Sigmoid colon (tissue), 7 donors: ENCODE data around the gene CASQ2. TPM values are rescaled to one million over a fixed set of nuclear protein-coding genes. Genes with fewer than 3 reads are reported as not detected.
A peak's percentile ranks its signal among the peaks of the same experiment; 100 is the strongest.

Experiments used
- DNase-seq: peaks from one replicate; pipeline ENCODE4 v3.0.0-alpha.2; 2019
- H3K27ac ChIP-seq, 4 donors: fragments of 200-600 bp; sonication (generic); one replicate each; pipeline ENCODE4 v1.5.1; 2016 to 2019; ENCODE audit warnings: mild to moderate bottlenecking in 1 of 4
- H3K27me3 ChIP-seq, 3 donors: fragments of 200-600 bp; sonication (generic); one replicate each; pipeline ENCODE4 v1.5.1; 2019; ENCODE audit warnings: mild to moderate bottlenecking in 1 of 3
- H3K36me3 ChIP-seq, 4 donors: fragments of 200-600 bp; sonication (generic); one replicate each; pipeline ENCODE4 v1.5.1; 2016 to 2019
- H3K4me1 ChIP-seq, 4 donors: fragments of 200-600 bp; sonication (generic); one replicate each; pipeline ENCODE4 v1.5.1; 2017 to 2019
- H3K4me3 ChIP-seq, 4 donors: fragments of 200-600 bp; sonication (generic); one replicate each; pipeline ENCODE4 v1.5.1; 2017 to 2019; ENCODE audit warnings: mild to moderate bottlenecking in 2 of 4, moderate library complexity in 1 of 4
- H3K9me3 ChIP-seq, 4 donors: fragments of 200-600 bp in 3 of 4; sonication (generic) in 3 of 4; one replicate each; pipeline versions ENCODE4 v1.5.1 to v1.6.1; 2013 to 2019
- EP300 ChIP-seq, 4 donors: sonication (generic); formaldehyde crosslinking; IDR thresholded peaks; one replicate each; pipeline ENCODE4 v1.6.1; 2017; ENCODE audit warnings: antibody characterized with exemption in 4 of 4
- POLR2A ChIP-seq, 2 donors: fragments of 450-650 bp; IDR thresholded peaks; one replicate each; pipeline ENCODE4 v1.6.1; 2016; ENCODE audit warnings: antibody characterized with exemption in 2 of 2, mild to moderate bottlenecking in 2 of 2, moderate library complexity in 2 of 2
- POLR2AphosphoS5 ChIP-seq, 4 donors: sonication (generic); formaldehyde crosslinking; IDR thresholded peaks; one replicate each; pipeline ENCODE4 v1.6.1; 2017; ENCODE audit warnings: antibody characterized with exemption in 4 of 4
- WGBS, 2 donors: extraction: QIAGEN DNeasy Blood & Tissue Kit; methylation state at CpG; one replicate each; pipeline ENCODE4 v1.1.7; 2013; 5-methylcytosine and 5-hydroxymethylcytosine counted together
- intact Hi-C: fragments of 100-400 bp; cut with DNase I; formaldehyde crosslinking; loops from one replicate; pipeline ENCODE4 v1.15.1; 2023
- polyA plus RNA-seq, 3 donors: library from polyadenylated mRNA; stranded (reverse); fragments of 200-250 nt; gene quantifications; one replicate each; pipeline ENCODE4 v1.2.3, GENCODE V29; 2013
- total RNA-seq, 4 donors: library from RNA; depleted of rRNA; stranded (reverse); fragments of >200 nt; gene quantifications; one replicate each; pipeline ENCODE4 v1.1.0, GENCODE V29; 2016
- TF ChIP-seq, protein P1 (sequence below), 4 experiments: fragments of 450-650 bp in 3 of 4; fragments of 200-600 bp in 1 of 4; IDR thresholded peaks; one replicate each; pipeline ENCODE4 v1.5.1; 2016 to 2019; ENCODE audit warnings: antibody characterized with exemption in 4 of 4, mild to moderate bottlenecking in 3 of 4, moderate library complexity in 2 of 4
- donor health status: healthy with polysubstance abuse.
- donor health status: Bipolar disorder and iron deficiency.
- donor health status: healthy.

Gene CASQ2
- total and polyA plus RNA-seq, 7 donors = 0.46 to 160 (median 58.3) TPM

- no peaks in the 10 kb centered on the region for H3K9me3 ChIP-seq
- H3K4me3 ChIP-seq = no peak overlapping the region
- H3K4me1 ChIP-seq = peaks cover 0 to 2% (median 0%) of the 10 kb centered on the region in 4 donors
- intact Hi-C loops = no loop called here
- TF ChIP-seq EP300 (IDR thresholded peaks at IDR 0.05) (no peak), POLR2AphosphoS5 (IDR thresholded peaks at IDR 0.05) (no peak), POLR2A (IDR thresholded peaks at IDR 0.05) (no peak)
- TF ChIP-seq, protein P1, sequence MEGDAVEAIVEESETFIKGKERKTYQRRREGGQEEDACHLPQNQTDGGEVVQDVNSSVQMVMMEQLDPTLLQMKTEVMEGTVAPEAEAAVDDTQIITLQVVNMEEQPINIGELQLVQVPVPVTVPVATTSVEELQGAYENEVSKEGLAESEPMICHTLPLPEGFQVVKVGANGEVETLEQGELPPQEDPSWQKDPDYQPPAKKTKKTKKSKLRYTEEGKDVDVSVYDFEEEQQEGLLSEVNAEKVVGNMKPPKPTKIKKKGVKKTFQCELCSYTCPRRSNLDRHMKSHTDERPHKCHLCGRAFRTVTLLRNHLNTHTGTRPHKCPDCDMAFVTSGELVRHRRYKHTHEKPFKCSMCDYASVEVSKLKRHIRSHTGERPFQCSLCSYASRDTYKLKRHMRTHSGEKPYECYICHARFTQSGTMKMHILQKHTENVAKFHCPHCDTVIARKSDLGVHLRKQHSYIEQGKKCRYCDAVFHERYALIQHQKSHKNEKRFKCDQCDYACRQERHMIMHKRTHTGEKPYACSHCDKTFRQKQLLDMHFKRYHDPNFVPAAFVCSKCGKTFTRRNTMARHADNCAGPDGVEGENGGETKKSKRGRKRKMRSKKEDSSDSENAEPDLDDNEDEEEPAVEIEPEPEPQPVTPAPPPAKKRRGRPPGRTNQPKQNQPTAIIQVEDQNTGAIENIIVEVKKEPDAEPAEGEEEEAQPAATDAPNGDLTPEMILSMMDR (IDR thresholded peaks at IDR 0.05) = no peak
- DNase-seq = no peak
- no peaks in the 10 kb centered on the region for H3K27me3 ChIP-seq
- no peak overlapping the region for H3K27ac ChIP-seq
- WGBS, 2 donors = 95 to 98% methylated on average over 1 of the region's 1 CpG
- peaks cover 0 to 26% (median 0%) of the 10 kb centered on the region in 4 donors for H3K36me3 ChIP-seq
Observed at GRCh38 chr1:115722221-115722620, 46.3 kb downstream of the CASQ2 start.

GRCh38 chr1:115719285-115719684, 49.2 kb downstream of the CASQ2 start:
- no peak for DNase-seq
- Histone ChIP-seq H3K36me3 (peaks cover 0 to 5% (median 0%) of the 10 kb centered on the region in 4 donors), H3K27ac (no peak overlapping the region), H3K9me3 (no peaks in the 10 kb centered on the region), H3K4me3 (no peak overlapping the region), H3K4me1 (no peaks in the 10 kb centered on the region), H3K27me3 (no peaks in the 10 kb centered on the region)
- TF ChIP-seq EP300 (IDR thresholded peaks at IDR 0.05) (no peak), POLR2A (IDR thresholded peaks at IDR 0.05) (no peak), POLR2AphosphoS5 (IDR thresholded peaks at IDR 0.05) (no peak)
- TF ChIP-seq, protein P1 (IDR thresholded peaks at IDR 0.05) = no peak
- intact Hi-C loops = no loop called here
- WGBS, 2 donors = 96% methylated on average over 7 of the region's 7 CpGs

DNA sequence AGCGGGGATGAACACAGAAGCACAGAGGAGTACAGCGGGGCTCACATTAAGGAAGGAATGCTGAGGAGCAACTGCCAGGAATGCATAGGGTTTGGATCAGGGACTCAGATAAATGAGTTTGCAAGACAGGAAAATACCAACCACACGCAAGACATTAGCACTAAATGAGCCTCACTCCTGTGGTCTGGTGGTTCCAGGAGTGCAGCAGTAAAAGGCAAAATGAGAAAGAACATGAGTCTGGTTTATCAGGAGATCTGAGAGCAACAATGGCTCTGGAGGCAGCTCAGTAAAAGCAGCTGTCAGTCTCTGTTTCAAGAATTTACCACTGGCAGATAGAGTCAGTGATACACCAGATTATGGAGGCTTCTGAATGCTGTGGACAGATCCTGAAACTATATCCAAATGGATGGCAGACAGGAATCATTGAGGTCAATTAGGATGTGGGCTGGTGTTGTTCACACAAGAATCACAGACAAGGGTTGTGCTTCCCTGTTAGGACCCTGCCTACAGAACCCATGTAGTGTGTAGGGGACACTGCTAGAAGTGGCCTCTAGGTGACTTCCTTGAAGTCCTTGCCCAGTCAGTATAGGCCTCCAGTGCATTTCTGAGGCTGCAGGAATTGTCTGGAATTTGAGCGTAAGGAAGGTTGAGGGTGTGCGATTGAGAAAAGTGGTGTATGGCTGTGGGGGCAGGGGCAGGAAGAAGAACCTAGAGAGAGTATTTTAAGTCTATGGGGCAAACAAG, 50.3 kb downstream of the CASQ2 start:
- WGBS, 2 donors = 84 to 93% methylated on average over 5 of the region's 5 CpGs
- intact Hi-C loops = no loop called here
- TF ChIP-seq, protein P1 (IDR thresholded peaks at IDR 0.05) = no peak
- no peak for TF ChIP-seq POLR2A (IDR thresholded peaks at IDR 0.05)
- TF ChIP-seq POLR2AphosphoS5 (IDR thresholded peaks at IDR 0.05) = no peak
- no peak for TF ChIP-seq EP300 (IDR thresholded peaks at IDR 0.05)

GRCh38 chr1:115717541-115717940, 51.0 kb downstream of the CASQ2 start:
- intact Hi-C loops = loop anchor here (2.0 kb wide), 1 partner anchor 51 kb away; the partner anchor contains the start of gene CASQ2

More for the DNA sequence above, 50.3 kb downstream of the CASQ2 start:
- no peaks in the 10 kb centered on the region for H3K36me3 ChIP-seq
- H3K27me3 ChIP-seq = no peaks in the 10 kb centered on the region
- H3K4me3 ChIP-seq = no peak overlapping the region
- no peaks in the 10 kb centered on the region for H3K4me1 ChIP-seq
- H3K9me3 ChIP-seq = no peaks in the 10 kb centered on the region
- H3K27ac ChIP-seq = no peak overlapping the region
- no peak for DNase-seq

More at GRCh38 chr1:115717541-115717940, 51.0 kb downstream of the CASQ2 start:
- H3K36me3 ChIP-seq = no peaks in the 10 kb centered on the region
- H3K27me3 ChIP-seq = no peaks in the 10 kb centered on the region
- peak; percentile 71 for DNase-seq
- 65 to 69% methylated on average over 5 of the region's 5 CpGs for WGBS, 2 donors
- TF ChIP-seq EP300 (IDR thresholded peaks at IDR 0.05) = no peak
- TF ChIP-seq, protein P1 (IDR thresholded peaks at IDR 0.05) = peak; percentile 51 to 68 (median 58)
- H3K4me1 ChIP-seq = no peaks in the 10 kb centered on the region
- no peaks in the 10 kb centered on the region for H3K9me3 ChIP-seq
- no peak overlapping the region for H3K27ac ChIP-seq
- no peak overlapping the region for H3K4me3 ChIP-seq
